GM18519 (cell line): ENCODE results near the gene PRRT2.

Experiments
- ATAC-seq: cut with Tn5 transposase; IDR thresholded peaks from one replicate; pipeline ENCODE4 v1.9.1; 2021; ENCODE audit warnings: mild to moderate bottlenecking, moderate library complexity; ENCODE audit not compliant: unreplicated experiment, low FRiP score

Gene PRRT2

GRCh38 chr16:29854520-29855100 lies 42.6 kb downstream of the PRRT2 start:
- no peak for ATAC-seq

- ATAC-seq, result no peak
These were observed 45.3 kb downstream of the PRRT2 start for GRCh38 chr16:29857133-29857760.

- ATAC-seq, result no peak
These were observed 46.3 kb downstream of the PRRT2 start for GRCh38 chr16:29858149-29858849.

GRCh38 chr16:29858974-29859373 lies 47.0 kb downstream of the PRRT2 start:
- ATAC-seq, result no peak

- ATAC-seq, result no peak
These were observed 48.2 kb downstream of the PRRT2 start for GRCh38 chr16:29860218-29860617.

GRCh38 chr16:29862383-29862883 lies 50.4 kb downstream of the PRRT2 start:
- no peak for ATAC-seq

GRCh38 chr16:29862884-29863668 lies 51.1 kb downstream of the PRRT2 start, which contains the start of gene CDIPT:
CDIPT (minus strand) TSS chr16:29863226; CDS start chr16:29862857, 369 bp downstream.
- ATAC-seq, result peak; percentile 79

GRCh38 chr16:29863669-29863984 lies 51.6 kb downstream of the PRRT2 start:
- ATAC-seq, result no peak

- no peak for ATAC-seq
These were observed 52.2 kb downstream of the PRRT2 start for GRCh38 chr16:29864205-29864604.
